ENCODE results near the gene PALMD.

- TF ChIP-seq POLR2A (IDR thresholded peaks at IDR 0.05) (no peak), CTCF (IDR thresholded peaks at IDR 0.05) (no peak)
Measured at GRCh38 chr1:99672038-99672437, 26.1 kb downstream of the PALMD start.
